HL-60 (cell line): Measurements from ENCODE around the gene MPP2.

ENCODE experiments used
- GABPA ChIP-seq: IDR thresholded peaks from 2 replicates; pipeline ENCODE4 v1.6.1; 2012; ENCODE audit warnings: low read depth
- POLR2AphosphoS5 ChIP-seq: IDR thresholded peaks from 2 replicates; pipeline ENCODE4 v1.6.1; 2012; ENCODE audit warnings: low read depth
- REST ChIP-seq: IDR thresholded peaks from 2 replicates; pipeline ENCODE4 v1.6.1; 2012; ENCODE audit warnings: low read depth; ENCODE audit not compliant: insufficient replicate concordance
- TF ChIP-seq, protein P1 (sequence below): IDR thresholded peaks from one replicate; pipeline ENCODE4 v1.5.1; 2011; ENCODE audit warnings: low read length, control low read depth, inconsistent platforms; ENCODE audit not compliant: insufficient read depth

DNA sequence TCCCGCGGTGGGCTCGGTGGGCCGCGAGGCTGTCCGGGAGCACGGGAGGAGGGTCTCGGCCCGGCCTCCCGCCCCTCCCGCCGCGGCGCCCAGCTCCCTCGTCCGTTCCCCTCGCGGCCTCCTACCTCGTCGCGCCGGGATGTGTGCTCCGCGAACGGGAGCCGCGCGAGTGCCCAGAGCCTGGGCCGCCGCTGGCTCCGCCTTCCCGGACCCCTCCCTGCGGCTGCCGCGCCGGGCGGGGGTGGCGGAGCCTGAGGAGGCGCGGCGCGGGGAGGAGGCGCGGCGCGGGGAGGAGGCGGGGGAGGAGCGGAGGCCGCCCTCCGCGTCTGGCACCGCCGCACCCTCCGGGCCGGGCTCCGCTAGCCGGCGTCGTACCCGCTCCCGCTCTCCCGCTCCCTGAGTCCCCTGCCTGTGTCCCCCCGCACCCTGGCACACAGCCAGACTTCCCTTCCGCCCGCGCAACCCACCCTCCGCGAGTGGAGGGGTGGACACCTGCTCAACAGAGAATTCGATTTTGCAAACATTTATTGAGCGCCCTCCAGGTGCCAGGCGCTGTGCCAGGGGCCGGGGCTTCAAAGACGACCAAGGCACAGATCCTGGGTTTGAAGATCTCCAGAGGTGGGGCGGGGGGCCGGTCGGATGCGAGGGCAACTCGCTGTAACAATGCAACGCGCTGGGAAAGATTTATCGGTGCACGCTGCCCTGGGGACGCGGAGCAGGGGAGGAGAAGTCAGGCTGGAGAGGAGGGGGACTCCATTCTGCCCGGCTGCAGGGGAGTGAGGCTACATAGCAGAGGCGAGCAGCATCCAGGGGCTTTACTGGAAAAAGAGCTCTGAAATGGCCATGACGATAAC lies 74.1 kb downstream of the MPP2 start, which contains the start of gene MPP3:
- TF ChIP-seq, protein P1, sequence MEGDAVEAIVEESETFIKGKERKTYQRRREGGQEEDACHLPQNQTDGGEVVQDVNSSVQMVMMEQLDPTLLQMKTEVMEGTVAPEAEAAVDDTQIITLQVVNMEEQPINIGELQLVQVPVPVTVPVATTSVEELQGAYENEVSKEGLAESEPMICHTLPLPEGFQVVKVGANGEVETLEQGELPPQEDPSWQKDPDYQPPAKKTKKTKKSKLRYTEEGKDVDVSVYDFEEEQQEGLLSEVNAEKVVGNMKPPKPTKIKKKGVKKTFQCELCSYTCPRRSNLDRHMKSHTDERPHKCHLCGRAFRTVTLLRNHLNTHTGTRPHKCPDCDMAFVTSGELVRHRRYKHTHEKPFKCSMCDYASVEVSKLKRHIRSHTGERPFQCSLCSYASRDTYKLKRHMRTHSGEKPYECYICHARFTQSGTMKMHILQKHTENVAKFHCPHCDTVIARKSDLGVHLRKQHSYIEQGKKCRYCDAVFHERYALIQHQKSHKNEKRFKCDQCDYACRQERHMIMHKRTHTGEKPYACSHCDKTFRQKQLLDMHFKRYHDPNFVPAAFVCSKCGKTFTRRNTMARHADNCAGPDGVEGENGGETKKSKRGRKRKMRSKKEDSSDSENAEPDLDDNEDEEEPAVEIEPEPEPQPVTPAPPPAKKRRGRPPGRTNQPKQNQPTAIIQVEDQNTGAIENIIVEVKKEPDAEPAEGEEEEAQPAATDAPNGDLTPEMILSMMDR = no peak
- TF ChIP-seq REST (no peak), POLR2AphosphoS5 (no peak), GABPA (no peak)
